ENCODE results near the gene FOXK2. TPM values are rescaled to one million over a fixed set of nuclear protein-coding genes. Genes with fewer than 3 reads are reported as not detected.
A peak's percentile ranks its signal among the peaks of the same experiment; 100 is the strongest.

The FOXK2 gene
- total RNA-seq, 1 experiment from 2014 or later: 107 TPM

DNA sequence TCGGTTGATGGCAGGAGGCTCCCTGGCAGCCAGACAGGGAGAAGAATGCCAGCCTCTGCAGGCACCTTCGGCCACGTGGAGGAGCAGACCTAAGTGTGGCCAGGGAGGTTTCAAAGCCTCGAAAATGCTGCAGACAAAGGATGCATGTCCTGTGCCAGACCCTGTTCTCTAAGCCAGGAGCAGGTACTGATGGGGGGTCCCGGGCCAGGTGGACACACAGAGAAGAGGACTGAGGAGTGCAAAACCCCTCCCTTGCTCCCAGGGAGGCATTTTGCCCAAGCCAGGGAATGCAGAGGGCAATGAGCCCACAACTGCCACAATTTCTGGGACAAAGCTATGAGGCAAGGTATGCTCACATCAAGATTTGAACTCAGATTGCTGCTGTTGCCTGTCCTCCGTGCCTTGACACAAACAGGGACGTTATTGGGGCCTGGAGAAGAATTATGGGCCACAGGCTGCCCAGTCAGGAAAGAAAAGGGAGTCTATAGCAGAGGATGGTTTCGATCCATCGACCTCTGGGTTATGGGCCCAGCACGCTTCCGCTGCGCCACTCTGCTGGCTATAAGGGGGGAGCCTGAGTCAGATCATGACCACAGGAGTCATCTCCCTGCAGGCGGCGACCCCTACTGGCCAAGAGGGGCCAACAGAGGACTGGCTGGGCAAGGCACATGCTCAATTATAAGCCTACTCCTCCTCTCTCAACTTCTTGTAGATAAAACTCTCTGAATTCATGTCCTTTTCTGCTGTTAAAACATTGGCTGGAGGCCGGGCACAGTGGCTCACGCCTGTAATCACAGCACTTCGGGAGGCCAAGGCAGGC lies 25.1 kb upstream of the FOXK2 start:
- Histone ChIP-seq H3K4me1 (ENCODE audit: insufficient read depth, low read length, poor library complexity, severe bottlenecking) (no peaks in the 10 kb centered on the region), H3K4me3 (ENCODE audit: low read depth, low read length, poor library complexity, severe bottlenecking) (no peak overlapping the region), H3K27me3 (replicated peaks; ENCODE audit: insufficient read depth, low read depth, low read length, poor library complexity) (no peaks in the 10 kb centered on the region), H3K27ac (ENCODE audit: low read depth, low read length, poor library complexity, severe bottlenecking) (no peak overlapping the region), H3K9me3 (ENCODE audit: low read depth, low read length, poor library complexity, severe bottlenecking) (no peaks in the 10 kb centered on the region), H3K36me3 (ENCODE audit: insufficient read depth, low read length, poor library complexity, severe bottlenecking) (no peaks in the 10 kb centered on the region)
- intact Hi-C loops (cut with micrococcal nuclease; ENCODE audit: unreplicated experiment): no loop called here
- DNase-seq (ENCODE audit: low spot score): peak; percentile 96
- ChIA-PET CTCF (interaction anchor here (0.6 kb wide), 1 partner anchor 457 kb away, joined by 3 read pairs; the partner anchor contains the start of gene DCXR), POLR2A (ENCODE audit: low non-redundant PET) (no interaction called here)
- no TSS peak for BruUV-seq (replicated peaks)
- TF ChIP-seq EZH2 (IDR thresholded peaks at IDR 0.05; ENCODE audit: borderline replicate concordance, low read depth, low read length, poor library complexity, severe bottlenecking): no peak
- TF ChIP-seq, protein P1, sequence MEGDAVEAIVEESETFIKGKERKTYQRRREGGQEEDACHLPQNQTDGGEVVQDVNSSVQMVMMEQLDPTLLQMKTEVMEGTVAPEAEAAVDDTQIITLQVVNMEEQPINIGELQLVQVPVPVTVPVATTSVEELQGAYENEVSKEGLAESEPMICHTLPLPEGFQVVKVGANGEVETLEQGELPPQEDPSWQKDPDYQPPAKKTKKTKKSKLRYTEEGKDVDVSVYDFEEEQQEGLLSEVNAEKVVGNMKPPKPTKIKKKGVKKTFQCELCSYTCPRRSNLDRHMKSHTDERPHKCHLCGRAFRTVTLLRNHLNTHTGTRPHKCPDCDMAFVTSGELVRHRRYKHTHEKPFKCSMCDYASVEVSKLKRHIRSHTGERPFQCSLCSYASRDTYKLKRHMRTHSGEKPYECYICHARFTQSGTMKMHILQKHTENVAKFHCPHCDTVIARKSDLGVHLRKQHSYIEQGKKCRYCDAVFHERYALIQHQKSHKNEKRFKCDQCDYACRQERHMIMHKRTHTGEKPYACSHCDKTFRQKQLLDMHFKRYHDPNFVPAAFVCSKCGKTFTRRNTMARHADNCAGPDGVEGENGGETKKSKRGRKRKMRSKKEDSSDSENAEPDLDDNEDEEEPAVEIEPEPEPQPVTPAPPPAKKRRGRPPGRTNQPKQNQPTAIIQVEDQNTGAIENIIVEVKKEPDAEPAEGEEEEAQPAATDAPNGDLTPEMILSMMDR (conservative IDR thresholded peaks at IDR 0.05; ENCODE audit: low read depth, low read length): peak; percentile 82

DNA sequence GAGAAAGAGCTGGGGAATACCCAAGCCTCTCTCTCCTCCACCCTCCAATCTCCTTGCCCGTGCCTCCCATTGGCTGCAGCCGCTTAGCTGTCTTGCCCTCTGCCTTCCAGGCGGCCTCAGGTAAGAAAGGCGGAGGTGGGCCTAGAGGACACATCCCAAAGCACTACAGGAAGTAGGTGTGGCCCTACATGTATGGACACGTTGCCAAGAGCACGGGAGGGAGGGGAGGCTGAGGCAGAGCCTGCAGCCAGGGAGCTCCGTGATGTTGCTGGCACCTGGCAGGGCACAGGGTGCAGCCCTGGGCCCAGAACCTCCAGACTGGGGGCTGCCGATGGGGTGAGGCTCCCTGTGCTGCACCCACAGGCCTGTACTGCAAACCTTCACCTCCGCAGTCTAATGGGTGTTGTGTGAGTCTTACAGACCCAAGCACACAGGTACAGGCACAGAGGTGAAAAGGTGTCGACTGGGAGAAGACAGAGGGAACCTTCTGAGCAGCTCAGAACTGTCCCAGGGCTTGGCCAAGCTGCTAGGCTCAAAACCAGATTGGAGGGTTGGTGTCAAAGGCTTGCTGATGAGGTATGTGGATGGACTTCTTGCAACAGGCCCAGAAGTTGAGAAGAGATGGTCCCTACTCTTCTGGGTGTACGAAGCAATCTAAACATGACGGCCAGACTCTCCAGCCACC lies 23.5 kb upstream of the FOXK2 start:
- no TSS peak for BruUV-seq (replicated peaks)
- no peak overlapping the region for H3K27ac ChIP-seq (ENCODE audit: low read depth, low read length, poor library complexity, severe bottlenecking)
- TF ChIP-seq EZH2 (IDR thresholded peaks at IDR 0.05; ENCODE audit: borderline replicate concordance, low read depth, low read length, poor library complexity, severe bottlenecking): no peak
- TF ChIP-seq, protein P1 (conservative IDR thresholded peaks at IDR 0.05; ENCODE audit: low read depth, low read length): no peak
- no peaks in the 10 kb centered on the region for H3K36me3 ChIP-seq (ENCODE audit: insufficient read depth, low read length, poor library complexity, severe bottlenecking)
- H3K9me3 ChIP-seq (ENCODE audit: low read depth, low read length, poor library complexity, severe bottlenecking): no peaks in the 10 kb centered on the region
- no peaks in the 10 kb centered on the region for H3K4me1 ChIP-seq (ENCODE audit: insufficient read depth, low read length, poor library complexity, severe bottlenecking)
- H3K27me3 ChIP-seq (replicated peaks; ENCODE audit: insufficient read depth, low read depth, low read length, poor library complexity): no peaks in the 10 kb centered on the region
- ChIA-PET POLR2A (ENCODE audit: low non-redundant PET) (no interaction called here), CTCF (no interaction called here)
- H3K4me3 ChIP-seq (ENCODE audit: low read depth, low read length, poor library complexity, severe bottlenecking): no peak overlapping the region
- no peak for DNase-seq (ENCODE audit: low spot score)
- intact Hi-C loops (cut with micrococcal nuclease; ENCODE audit: unreplicated experiment): no loop called here

DNA sequence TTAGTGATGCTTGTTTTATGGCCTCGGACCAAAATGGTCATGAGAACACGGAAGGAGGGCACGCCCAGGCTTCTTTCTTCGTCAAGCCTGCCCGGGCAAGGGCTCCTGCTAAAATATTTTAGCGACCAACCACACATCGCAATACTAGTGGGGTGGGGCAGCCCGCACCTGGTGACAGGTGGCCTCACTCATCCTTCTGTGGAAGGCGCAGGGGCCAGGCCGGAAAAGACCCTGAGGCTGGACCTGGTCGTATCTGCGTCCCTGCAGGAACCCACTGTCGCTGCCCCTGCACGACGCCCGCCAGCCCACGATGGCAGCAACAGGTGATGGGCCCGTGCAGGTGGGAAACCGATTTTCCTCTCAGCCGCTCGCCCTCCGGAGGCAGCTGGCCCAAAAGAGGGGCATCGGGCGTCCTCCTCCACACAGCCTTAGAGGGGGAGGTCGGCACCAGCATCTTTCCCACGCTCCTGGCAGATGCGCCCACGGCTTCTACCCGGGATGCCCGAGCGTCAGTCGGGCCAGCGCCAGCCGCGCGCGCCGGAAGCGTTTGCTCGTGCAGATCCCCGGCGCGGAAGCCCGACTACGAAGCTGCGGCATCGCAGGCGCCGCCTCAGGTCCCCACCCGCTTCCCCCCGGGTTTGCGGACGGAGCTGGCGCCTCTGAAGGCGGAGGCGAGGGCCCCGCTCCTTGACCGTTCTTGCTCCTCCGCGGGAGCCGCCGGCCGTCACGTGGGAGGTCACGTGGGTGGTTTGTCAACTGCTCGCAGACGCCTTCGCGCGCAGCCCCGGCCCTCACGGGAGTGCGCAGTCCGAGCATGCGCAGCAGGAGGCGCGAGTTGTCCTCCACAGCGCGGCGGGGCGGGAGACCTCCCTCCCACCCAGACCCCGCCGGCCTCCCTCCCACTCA lies 22.8 kb upstream of the FOXK2 start:
- DNase-seq (ENCODE audit: low spot score): peak; percentile 96
- Histone ChIP-seq H3K27me3 (replicated peaks; ENCODE audit: insufficient read depth, low read depth, low read length, poor library complexity) (no peaks in the 10 kb centered on the region), H3K4me3 (ENCODE audit: low read depth, low read length, poor library complexity, severe bottlenecking) (peak overlapping the region; percentile 61), H3K27ac (ENCODE audit: low read depth, low read length, poor library complexity, severe bottlenecking) (peak overlapping the region; percentile 77), H3K4me1 (ENCODE audit: insufficient read depth, low read length, poor library complexity, severe bottlenecking) (no peaks in the 10 kb centered on the region), H3K36me3 (ENCODE audit: insufficient read depth, low read length, poor library complexity, severe bottlenecking) (no peaks in the 10 kb centered on the region), H3K9me3 (ENCODE audit: low read depth, low read length, poor library complexity, severe bottlenecking) (no peaks in the 10 kb centered on the region)
- CTCF ChIA-PET: no interaction called here
- POLR2A ChIA-PET (ENCODE audit: low non-redundant PET): no interaction called here
- no peak for TF ChIP-seq EZH2 (IDR thresholded peaks at IDR 0.05; ENCODE audit: borderline replicate concordance, low read depth, low read length, poor library complexity, severe bottlenecking)
- TF ChIP-seq, protein P1 (conservative IDR thresholded peaks at IDR 0.05; ENCODE audit: low read depth, low read length): no peak
- BruUV-seq (replicated peaks): no TSS peak
- intact Hi-C loops (cut with micrococcal nuclease; ENCODE audit: unreplicated experiment): no loop called here
